Activated T-helper 1 cell treated with anti-CD3 and anti-CD28 coated beads, Interleukin-12 subunit alpha, Interleukin-12 subunit beta, Interleukin-2, Interleukin-4 antibody, amounts not matched to agents 30 ng/mL and 10 ng/mL and 1 ng/mL, durations not matched to agents 14 hours and 24 hours and 36 hours (primary cell): Measurements from ENCODE around the gene CDH13. TPM values are rescaled to one million over a fixed set of nuclear protein-coding genes. Genes with fewer than 3 reads are reported as not detected.

ENCODE experiments used
- DNase-seq: peaks from one replicate; pipeline ENCODE4 v3.0.0; 2021; ENCODE audit warnings: low spot score
- H3K27ac Mint-ChIP-seq: one replicate; pipeline ENCODE4 v1.8.0; 2021; ENCODE audit warnings: mild to moderate bottlenecking, mixed read lengths
- H3K27me3 Mint-ChIP-seq: one replicate; pipeline ENCODE4 v1.8.0; 2022; ENCODE audit warnings: mild to moderate bottlenecking, moderate library complexity, mixed read lengths; ENCODE audit not compliant: insufficient read depth
- H3K36me3 Mint-ChIP-seq: one replicate; pipeline ENCODE4 v1.8.0; 2021; ENCODE audit warnings: low read depth, mixed read lengths
- H3K4me1 Mint-ChIP-seq: one replicate; pipeline ENCODE4 v1.8.0; 2021; ENCODE audit warnings: low read depth, mixed read lengths
- H3K4me3 Mint-ChIP-seq: one replicate; pipeline ENCODE4 v1.8.0; 2021; ENCODE audit warnings: mild to moderate bottlenecking, moderate library complexity, mixed read lengths
- H3K9me3 Mint-ChIP-seq: one replicate; pipeline ENCODE4 v1.8.0; 2021; ENCODE audit warnings: mixed read lengths
- intact Hi-C: fragments of 100-400 bp; cut with micrococcal nuclease; formaldehyde crosslinking; loops from one replicate; pipeline ENCODE4 v1.15.1; 2024
- total RNA-seq: library from RNA; stranded (reverse); gene quantifications from 2 replicates; pipeline ENCODE4 v1.2.3, GENCODE V29; 2022

Gene CDH13
- total RNA-seq, 1 donor from 2014 or later, result not detected

DNA sequence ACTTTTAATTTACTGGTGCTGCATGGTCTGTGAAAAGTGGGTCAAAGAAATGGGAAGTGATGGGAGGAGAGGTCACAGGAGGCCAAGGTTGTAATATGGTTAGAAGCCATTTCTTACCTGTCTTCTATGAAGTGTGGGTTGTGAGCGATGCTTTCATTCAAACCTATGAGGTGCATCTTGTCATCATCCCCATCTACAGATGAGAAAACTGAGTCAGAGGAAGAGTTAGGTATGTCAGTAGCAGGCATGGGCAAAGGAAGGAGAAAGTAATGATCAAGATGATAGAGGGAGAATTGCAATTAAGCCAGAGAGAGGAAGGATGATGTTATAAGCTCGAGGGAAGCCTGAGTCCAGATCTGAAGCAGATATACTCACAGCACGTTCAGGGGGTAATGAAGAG lies 19.7 kb downstream of the CDH13 start:
- Mint-ChIP-seq H3K4me3 (no peak overlapping the region), H3K4me1 (peaks cover 41% of the 10 kb centered on the region), H3K9me3 (peaks cover 3% of the 10 kb centered on the region), H3K27me3 (no peaks in the 10 kb centered on the region), H3K27ac (no peak overlapping the region), H3K36me3 (peaks cover 2% of the 10 kb centered on the region)
- no peak for DNase-seq
- intact Hi-C loops, result no loop called here

DNA sequence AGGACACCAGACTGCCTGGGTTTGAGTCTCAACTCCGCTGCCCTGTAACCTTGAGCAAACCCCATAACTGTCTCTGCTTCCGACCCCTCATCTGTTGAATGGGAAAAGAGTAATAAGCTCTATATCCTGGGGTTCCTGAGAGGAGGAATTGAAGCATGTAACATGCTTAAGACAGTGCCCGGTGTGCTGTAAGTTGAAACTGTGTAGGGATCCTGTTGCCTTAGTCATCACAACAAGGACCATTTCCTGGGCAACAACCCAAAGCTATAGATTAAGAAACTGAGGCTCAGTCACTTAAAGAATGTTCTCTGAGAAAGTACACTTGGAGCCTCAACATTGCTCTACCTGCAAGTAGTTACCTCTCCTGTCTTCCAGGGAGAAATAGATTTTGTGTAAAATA lies 23.0 kb downstream of the CDH13 start:
- intact Hi-C loops, result loop anchor here (10.0 kb wide), 4 partner anchors 475 to 1335 kb away; partner anchors contain the start of genes GAN and MPHOSPH6
- Mint-ChIP-seq H3K27me3 (no peaks in the 10 kb centered on the region), H3K36me3 (peaks cover 2% of the 10 kb centered on the region), H3K27ac (no peak overlapping the region), H3K4me3 (no peak overlapping the region), H3K9me3 (peaks cover 3% of the 10 kb centered on the region), H3K4me1 (peaks cover 61% of the 10 kb centered on the region)
- DNase-seq, result no peak

DNA sequence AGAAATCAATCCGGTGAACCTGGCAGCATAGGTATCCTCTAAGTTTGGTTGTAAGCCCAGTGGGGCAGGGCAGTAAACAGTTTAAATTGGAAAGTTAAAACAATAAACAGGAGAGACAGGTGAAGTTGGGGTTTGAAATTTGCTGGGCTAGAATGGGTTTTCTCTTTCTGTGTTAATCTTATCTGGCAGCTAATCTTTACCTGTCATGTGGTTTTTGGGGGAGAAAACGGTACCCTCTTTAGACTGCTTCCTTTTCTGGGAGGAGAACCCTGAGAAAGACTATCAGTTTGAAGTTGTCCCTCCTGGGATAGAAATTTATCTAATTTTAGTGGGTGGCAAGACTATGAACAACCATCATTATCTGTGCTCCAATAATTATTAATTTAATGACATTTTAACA lies 24.0 kb downstream of the CDH13 start:
- intact Hi-C loops, result loop anchor here (10.0 kb wide), 4 partner anchors 476 to 1336 kb away; partner anchors contain the start of genes GAN and MPHOSPH6
- peaks cover 2% of the 10 kb centered on the region for H3K36me3 Mint-ChIP-seq
- peaks cover 3% of the 10 kb centered on the region for H3K9me3 Mint-ChIP-seq
- peaks cover 71% of the 10 kb centered on the region for H3K4me1 Mint-ChIP-seq
- H3K4me3 Mint-ChIP-seq, result no peak overlapping the region
- DNase-seq, result no peak
- no peaks in the 10 kb centered on the region for H3K27me3 Mint-ChIP-seq
- H3K27ac Mint-ChIP-seq, result no peak overlapping the region

DNA sequence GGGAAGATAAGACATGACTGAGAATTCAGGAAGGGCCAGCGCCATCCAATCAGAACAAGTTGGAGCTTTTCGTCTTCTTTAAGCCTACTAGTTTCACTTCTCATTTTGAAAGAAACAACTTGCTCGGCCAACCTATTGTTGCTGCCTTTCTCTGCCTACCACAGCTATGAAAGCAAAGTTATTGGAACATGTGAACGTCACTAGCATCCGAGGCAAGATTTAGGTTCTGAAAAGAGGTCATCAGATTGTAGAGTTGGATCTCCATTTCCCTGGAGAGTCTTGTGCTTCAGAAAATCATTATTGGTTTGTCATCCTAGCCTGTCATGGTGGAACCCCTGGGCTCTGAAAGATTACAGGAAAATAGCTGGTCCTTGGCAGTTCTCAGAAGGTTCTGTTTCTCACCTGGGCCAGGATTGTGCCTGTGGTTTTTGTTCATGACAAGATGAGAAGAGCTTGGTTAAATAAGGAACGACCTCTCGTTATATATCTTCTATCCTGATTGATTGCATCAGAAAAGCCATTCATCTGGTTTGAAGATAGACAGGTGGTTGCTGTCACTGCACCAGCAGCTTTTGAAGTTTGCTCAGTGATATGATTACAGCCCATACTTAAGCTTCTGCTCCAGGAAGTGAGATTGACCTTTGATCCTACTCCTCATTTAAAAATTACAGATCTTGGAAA lies 25.3 kb downstream of the CDH13 start:
- intact Hi-C loops, result loop anchor here (2.0 to 10.0 kb wide), 5 partner anchors 19 to 1337 kb away; partner anchors contain the start of genes GAN and MPHOSPH6
- H3K9me3 Mint-ChIP-seq, result peaks cover 3% of the 10 kb centered on the region
- H3K27me3 Mint-ChIP-seq, result no peaks in the 10 kb centered on the region

DNA sequence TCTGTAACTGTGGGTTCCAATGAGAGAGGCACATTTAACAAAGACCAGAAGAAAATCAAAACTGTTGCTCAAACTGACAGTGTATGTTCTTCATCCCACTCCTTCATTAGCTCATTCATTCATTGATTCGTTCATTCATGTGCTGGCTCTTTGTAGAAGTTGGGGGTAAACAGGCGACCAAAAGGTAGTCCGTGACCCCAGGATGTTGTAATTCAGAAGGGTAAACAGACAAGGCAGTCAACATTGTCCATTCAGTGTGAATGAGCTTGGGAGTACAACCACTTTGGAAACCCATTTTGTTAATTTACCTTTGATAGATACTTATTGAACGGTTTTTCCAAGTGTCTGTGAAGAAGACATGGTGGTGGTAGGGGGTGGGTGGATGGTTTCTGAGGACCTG lies 26.1 kb downstream of the CDH13 start:
- H3K4me3 Mint-ChIP-seq, result peak overlapping the region; percentile 54
- no peaks in the 10 kb centered on the region for H3K27me3 Mint-ChIP-seq
- intact Hi-C loops, result loop anchor here (2.0 to 10.0 kb wide), 5 partner anchors 18 to 1338 kb away; partner anchors contain the start of genes GAN and MPHOSPH6
- peaks cover 6% of the 10 kb centered on the region for H3K9me3 Mint-ChIP-seq
- peaks cover 3% of the 10 kb centered on the region for H3K36me3 Mint-ChIP-seq
- H3K4me1 Mint-ChIP-seq, result peaks cover 85% of the 10 kb centered on the region
- no peak for DNase-seq
- peak overlapping the region; percentile 99 for H3K27ac Mint-ChIP-seq

More for the DNA sequence above, 25.3 kb downstream of the CDH13 start:
- Mint-ChIP-seq H3K27ac (peak overlapping the region; percentile 99), H3K4me1 (peaks cover 79% of the 10 kb centered on the region), H3K36me3 (peaks cover 2% of the 10 kb centered on the region), H3K4me3 (peak overlapping the region; percentile 53)
- no peak for DNase-seq

DNA sequence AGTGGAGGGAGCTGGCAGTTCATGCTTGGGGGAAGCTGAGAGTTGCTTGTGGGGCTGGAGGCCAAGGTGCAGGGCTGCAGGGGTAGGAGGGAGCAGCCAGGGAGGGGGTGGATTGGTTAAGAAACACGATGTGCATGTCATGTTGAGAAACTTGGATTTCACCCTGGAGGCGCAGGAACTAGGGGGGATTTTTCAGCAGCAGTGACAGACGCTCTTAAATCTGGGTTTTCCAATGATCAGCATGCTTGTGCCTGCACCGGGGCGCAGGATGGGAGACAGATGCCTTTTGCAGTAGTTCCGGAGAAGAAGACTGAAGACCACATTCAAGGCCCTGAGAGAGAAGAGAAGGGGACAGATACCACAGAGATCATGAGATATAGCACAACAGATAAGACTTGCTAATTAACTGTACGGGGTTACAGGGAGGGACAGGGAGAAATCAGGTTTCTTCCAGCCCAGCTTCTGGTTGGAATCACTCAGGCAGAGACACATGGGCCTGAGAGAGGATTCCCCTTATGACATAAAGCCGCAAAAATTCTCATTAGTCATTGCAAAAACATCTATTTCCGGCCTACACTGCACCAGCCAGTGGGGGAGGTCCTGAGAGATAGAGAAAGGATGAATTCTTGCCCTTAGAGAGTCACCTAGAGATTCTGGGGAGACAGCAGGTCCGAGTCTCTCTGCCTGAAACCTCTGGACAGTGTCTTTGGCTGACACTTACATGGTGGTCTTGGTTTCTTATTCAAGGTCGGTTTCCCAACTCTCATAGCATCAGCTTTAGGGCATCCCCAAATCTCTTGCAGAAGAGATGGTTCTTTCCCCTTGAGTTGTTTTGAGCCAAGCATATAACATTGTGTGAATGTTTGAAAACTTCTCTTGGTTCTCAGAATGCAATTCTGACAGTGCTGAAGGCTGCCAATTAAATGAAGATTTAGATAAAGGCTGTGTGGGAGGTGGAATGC lies 27.1 kb downstream of the CDH13 start:
- H3K36me3 Mint-ChIP-seq, result peaks cover 4% of the 10 kb centered on the region
- peak; percentile 63 for DNase-seq
- intact Hi-C loops, result loop anchor here (1.0 to 10.0 kb wide), 7 partner anchors 17 to 1339 kb away; partner anchors contain the start of genes GAN and MPHOSPH6
- H3K27ac Mint-ChIP-seq, result peak overlapping the region; percentile 99
- H3K4me1 Mint-ChIP-seq, result peaks cover 95% of the 10 kb centered on the region
- peaks cover 8% of the 10 kb centered on the region for H3K9me3 Mint-ChIP-seq
- no peaks in the 10 kb centered on the region for H3K27me3 Mint-ChIP-seq
- H3K4me3 Mint-ChIP-seq, result peak overlapping the region; percentile 78

DNA sequence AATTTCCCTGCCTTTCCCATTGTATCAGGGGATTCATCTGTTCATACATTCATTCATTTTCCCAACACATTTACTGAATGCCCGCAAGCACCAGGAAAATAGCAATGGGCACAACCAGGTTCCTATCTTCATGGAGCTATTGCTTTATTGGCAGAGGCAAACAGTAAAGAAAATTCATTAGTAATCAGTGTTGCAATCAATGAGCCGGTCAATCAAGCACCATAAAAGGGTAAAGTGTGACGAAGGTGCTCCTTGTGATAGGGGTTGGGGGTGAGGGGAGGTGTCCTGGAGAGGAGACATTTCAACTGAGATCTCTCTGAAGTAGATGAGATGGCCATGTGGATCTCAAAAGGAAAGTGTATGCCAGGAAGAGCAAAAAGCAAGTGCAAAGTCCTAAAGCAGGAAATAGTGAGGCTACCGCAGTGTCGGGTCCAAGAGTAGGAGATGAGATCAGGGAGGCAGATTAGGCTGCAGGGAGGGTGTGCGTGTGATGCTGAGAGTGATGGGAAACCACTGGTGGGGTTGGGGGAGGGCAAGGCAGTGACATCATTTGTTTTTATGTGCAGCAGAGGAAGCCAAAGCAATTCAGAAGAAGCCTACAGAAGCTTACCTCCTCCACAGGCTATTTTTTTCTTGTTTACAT lies 28.4 kb downstream of the CDH13 start:
- peaks cover 2% of the 10 kb centered on the region for H3K36me3 Mint-ChIP-seq
- DNase-seq, result peak; percentile 81
- intact Hi-C loops, result loop anchor here (1.0 to 10.0 kb wide), 6 partner anchors 14 to 1340 kb away; partner anchors contain the start of genes GAN and MPHOSPH6
- H3K4me1 Mint-ChIP-seq, result peaks cover 93% of the 10 kb centered on the region
- peaks cover 5% of the 10 kb centered on the region for H3K9me3 Mint-ChIP-seq
- peak overlapping the region; percentile 92 for H3K27ac Mint-ChIP-seq
- H3K4me3 Mint-ChIP-seq, result peak overlapping the region; percentile 50
- H3K27me3 Mint-ChIP-seq, result no peaks in the 10 kb centered on the region

DNA sequence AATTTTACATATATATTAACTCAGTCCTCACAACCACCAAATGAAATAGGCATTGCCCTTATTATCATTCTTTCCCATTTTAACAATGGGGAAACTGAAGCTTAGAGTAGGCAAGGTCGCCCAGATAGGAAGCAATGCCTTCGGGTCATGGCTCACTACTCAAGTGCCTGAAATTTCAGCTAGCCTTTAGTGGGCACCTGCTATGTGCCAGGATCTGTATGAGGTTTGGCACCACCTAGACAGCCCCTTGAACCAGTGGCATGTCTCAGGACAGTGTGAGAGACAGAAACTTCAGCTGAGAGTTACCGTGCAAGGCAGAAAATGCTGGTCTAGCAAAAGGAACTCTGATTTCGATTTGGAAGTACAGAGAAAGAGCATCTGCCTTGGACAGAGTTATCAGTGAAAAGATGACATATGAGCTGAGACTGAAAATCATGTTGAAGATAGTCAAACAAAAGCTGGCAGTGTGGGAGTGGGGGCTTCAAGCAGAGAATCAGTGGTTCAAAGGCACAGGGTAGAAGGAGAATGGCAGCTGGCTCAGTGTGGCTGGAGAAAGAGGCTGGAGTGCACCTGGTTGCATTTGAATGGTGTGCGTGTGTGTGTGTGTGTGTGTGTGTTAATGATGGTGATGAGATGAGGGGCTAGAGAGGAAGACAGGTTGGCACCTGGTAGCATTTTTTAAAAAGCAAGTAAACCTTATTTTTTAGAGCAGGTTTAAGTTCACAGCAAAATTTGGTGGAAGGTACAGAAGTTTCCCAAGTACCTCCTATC lies 29.1 kb downstream of the CDH13 start:
- Mint-ChIP-seq H3K4me1 (peaks cover 91% of the 10 kb centered on the region), H3K36me3 (peaks cover 2% of the 10 kb centered on the region), H3K4me3 (peak overlapping the region; percentile 16), H3K27ac (peak overlapping the region; percentile 92), H3K27me3 (no peaks in the 10 kb centered on the region), H3K9me3 (peaks cover 8% of the 10 kb centered on the region)
- no peak for DNase-seq
- intact Hi-C loops, result loop anchor here (1.0 to 10.0 kb wide), 6 partner anchors 15 to 1341 kb away; partner anchors contain the start of genes GAN and MPHOSPH6

DNA sequence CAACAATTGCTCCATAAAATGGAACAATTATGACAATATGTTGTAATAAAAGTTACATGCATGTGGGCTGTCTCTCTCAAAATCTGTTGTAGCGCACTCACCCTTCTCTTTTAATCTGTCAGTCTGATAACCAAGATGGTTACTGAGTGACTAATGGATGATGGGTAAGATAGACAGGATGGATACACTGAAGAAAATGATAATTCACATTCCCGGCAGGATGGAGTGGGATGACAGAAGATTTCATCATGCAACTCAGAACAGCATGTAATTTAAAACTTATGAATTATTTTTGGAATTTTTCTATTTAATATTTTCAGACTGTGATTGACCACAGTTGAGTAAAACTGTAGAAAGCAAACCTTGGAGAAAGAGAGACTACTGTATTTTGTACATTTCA lies 30.5 kb downstream of the CDH13 start:
- DNase-seq, result no peak
- H3K9me3 Mint-ChIP-seq, result peaks cover 8% of the 10 kb centered on the region
- intact Hi-C loops, result loop anchor here (10.0 kb wide), 4 partner anchors 482 to 1342 kb away; partner anchors contain the start of genes GAN and MPHOSPH6
- peaks cover 79% of the 10 kb centered on the region for H3K4me1 Mint-ChIP-seq
- H3K27me3 Mint-ChIP-seq, result peaks cover 2% of the 10 kb centered on the region
- H3K36me3 Mint-ChIP-seq, result peaks cover 2% of the 10 kb centered on the region
- H3K27ac Mint-ChIP-seq, result no peak overlapping the region
- H3K4me3 Mint-ChIP-seq, result no peak overlapping the region

DNA sequence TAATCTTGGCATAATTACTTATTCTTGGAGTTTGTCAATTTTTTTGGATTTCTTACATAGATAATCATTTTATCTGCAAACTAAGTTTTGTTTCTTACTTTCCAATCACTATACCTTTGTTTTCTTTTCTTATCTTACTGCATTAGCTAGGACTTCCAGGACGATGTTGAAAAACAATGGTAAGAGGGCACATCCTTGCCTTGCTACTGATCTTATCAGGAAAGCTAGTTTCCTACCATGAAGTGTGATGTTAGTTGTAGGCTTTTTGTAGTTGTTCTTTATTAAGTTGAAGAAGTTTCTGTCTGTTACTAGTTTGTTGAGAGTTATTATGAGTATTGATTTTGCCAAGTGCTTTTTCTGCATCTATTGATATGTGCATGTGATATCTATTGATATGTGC lies 31.0 kb downstream of the CDH13 start:
- DNase-seq, result no peak
- peaks cover 2% of the 10 kb centered on the region for H3K27me3 Mint-ChIP-seq
- peak overlapping the region; percentile 12 for H3K4me3 Mint-ChIP-seq
- peaks cover 8% of the 10 kb centered on the region for H3K9me3 Mint-ChIP-seq
- peak overlapping the region; percentile 30 for H3K27ac Mint-ChIP-seq
- H3K4me1 Mint-ChIP-seq, result peaks cover 73% of the 10 kb centered on the region
- peaks cover 2% of the 10 kb centered on the region for H3K36me3 Mint-ChIP-seq
- intact Hi-C loops, result loop anchor here (10.0 kb wide), 4 partner anchors 483 to 1343 kb away; partner anchors contain the start of genes GAN and MPHOSPH6

DNA sequence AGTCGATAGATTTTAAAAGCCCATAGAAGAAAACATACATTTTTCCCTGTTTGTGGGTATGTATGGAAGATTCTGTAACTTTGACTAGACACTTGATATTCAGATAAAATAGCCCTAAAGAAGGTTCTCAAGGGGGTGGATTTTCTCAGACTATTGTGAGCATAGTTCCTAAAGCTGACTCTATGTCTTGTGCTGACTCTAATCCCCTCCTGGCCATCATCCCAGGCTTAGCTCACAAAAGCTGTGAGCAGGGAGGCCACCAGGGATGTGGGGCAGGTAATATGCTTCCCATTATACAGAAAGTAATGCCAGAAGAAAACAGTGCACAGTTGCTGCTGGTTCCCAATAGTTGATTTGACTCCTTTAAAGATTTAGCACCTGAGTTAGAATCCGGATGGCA lies 32.0 kb downstream of the CDH13 start:
- Mint-ChIP-seq H3K4me3 (no peak overlapping the region), H3K36me3 (peaks cover 2% of the 10 kb centered on the region), H3K9me3 (peaks cover 8% of the 10 kb centered on the region), H3K27ac (no peak overlapping the region), H3K27me3 (peaks cover 3% of the 10 kb centered on the region), H3K4me1 (peaks cover 63% of the 10 kb centered on the region)
- DNase-seq, result no peak
- intact Hi-C loops, result loop anchor here (10.0 kb wide), 4 partner anchors 484 to 1344 kb away; partner anchors contain the start of genes GAN and MPHOSPH6
